SU-DHL-6 (cell line): ENCODE measurements around the gene GBX2.

Experiments
- CTCF ChIP-seq: fragments of 200-600 bp; sonication (generic); IDR thresholded peaks from one replicate; pipeline ENCODE4 v1.5.1; 2017; ENCODE audit warnings: antibody characterized with exemption, mild to moderate bottlenecking, low read length, moderate library complexity; ENCODE audit not compliant: insufficient read depth, poor library complexity, severe bottlenecking
- EZH2phosphoT487 ChIP-seq: fragments of 200-600 bp; sonication (generic), shearing (Covaris generic); conservative IDR thresholded peaks from 2 replicates; pipeline ENCODE4 v1.6.1; 2018; ENCODE audit warnings: mild to moderate bottlenecking, antibody characterized with exemption, low read length, moderate library complexity, mixed read lengths

DNA sequence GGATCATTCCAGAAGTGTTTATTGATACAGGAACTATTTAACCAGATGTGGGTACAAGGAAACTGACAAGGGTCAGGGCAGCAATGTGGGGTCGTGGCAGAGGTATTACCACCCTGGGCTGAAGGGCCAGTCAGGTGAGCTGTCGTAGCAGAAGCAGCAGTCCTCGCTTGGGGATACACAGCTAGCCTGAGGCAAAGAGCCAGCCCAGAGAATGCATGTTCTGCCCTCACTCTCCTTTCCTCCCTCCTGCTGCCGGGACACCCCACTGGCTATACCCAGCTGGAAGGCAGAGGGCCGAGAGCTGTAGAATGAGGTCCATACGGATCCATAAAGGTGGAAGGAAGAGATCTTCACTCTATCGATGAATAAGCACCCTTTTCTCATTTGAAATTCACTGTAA, 32.2 kb upstream of the GBX2 start:
- TF ChIP-seq CTCF (no peak), EZH2phosphoT487 (no peak)
